ENCODE data around the gene GLIS1. TPM values are rescaled to one million over a fixed set of nuclear protein-coding genes. Genes with fewer than 3 reads are reported as not detected.

Gene GLIS1
- total and polyA plus RNA-seq, 2 experiments from 2014 or later: 0.22 to 0.61 TPM

GRCh38 chr1:53583868-53584776 lies 154.8 kb downstream of the GLIS1 start:
- Histone ChIP-seq H2AFZ (no peak overlapping the region), H3K4me3 (no peak overlapping the region), H4K20me1 (ENCODE audit: insufficient read depth) (no peaks in the 10 kb centered on the region), H3K9me2 (ENCODE audit: insufficient read depth) (no peaks in the 10 kb centered on the region), H3K27me3 (replicated peaks; ENCODE audit: insufficient read depth) (peaks cover 19% of the 10 kb centered on the region), H3K4me2 (ENCODE audit: unreplicated experiment) (no peak overlapping the region), H3K27ac (no peak overlapping the region), H3K9me3 (ENCODE audit: low read depth) (no peaks in the 10 kb centered on the region), H3K36me3 (ENCODE audit: low read depth) (no peaks in the 10 kb centered on the region), H3F3A (ENCODE audit: insufficient read depth) (no peaks in the 10 kb centered on the region), H3K79me2 (ENCODE audit: insufficient read depth) (no peaks in the 10 kb centered on the region), H3K4me1 (ENCODE audit: insufficient read depth) (no peaks in the 10 kb centered on the region), H3K9ac (no peak overlapping the region)
- in situ Hi-C loops (cut with MboI): no loop called here
- DNase-seq: no peak
- 59 to 62% methylated on average over 11 of the region's 11 CpGs for WGBS, 2 experiments (ENCODE audit: low coverage in 1 of 2, low lambda C conversion rate in 2 of 2, missing lambda C conversion rate in 2 of 2)
- no peak for TF ChIP-seq EZH2phosphoT487 (IDR thresholded peaks at IDR 0.05; ENCODE audit: insufficient read depth, low read depth)
- no peak for TF ChIP-seq EZH2 (IDR thresholded peaks at IDR 0.05; ENCODE audit: insufficient read depth, poor library complexity, severe bottlenecking)

- 56 to 63% methylated on average over 13 of the region's 13 CpGs for WGBS, 2 experiments (ENCODE audit: low coverage in 1 of 2, low lambda C conversion rate in 2 of 2, missing lambda C conversion rate in 2 of 2)
- DNase-seq: peak; percentile 61
- Histone ChIP-seq H3K9ac (no peak overlapping the region), H3K4me2 (ENCODE audit: unreplicated experiment) (no peak overlapping the region), H3K4me3 (no peak overlapping the region), H2AFZ (no peak overlapping the region), H3K27ac (no peak overlapping the region), H3K4me1 (ENCODE audit: insufficient read depth) (no peaks in the 10 kb centered on the region), H3K36me3 (ENCODE audit: low read depth) (no peaks in the 10 kb centered on the region), H4K20me1 (ENCODE audit: insufficient read depth) (no peaks in the 10 kb centered on the region), H3K9me2 (ENCODE audit: insufficient read depth) (no peaks in the 10 kb centered on the region), H3K79me2 (ENCODE audit: insufficient read depth) (no peaks in the 10 kb centered on the region), H3K9me3 (ENCODE audit: low read depth) (no peaks in the 10 kb centered on the region), H3F3A (ENCODE audit: insufficient read depth) (no peaks in the 10 kb centered on the region), H3K27me3 (replicated peaks; ENCODE audit: insufficient read depth) (peaks cover 19% of the 10 kb centered on the region)
- TF ChIP-seq EZH2phosphoT487 (IDR thresholded peaks at IDR 0.05; ENCODE audit: insufficient read depth, low read depth) (no peak), EZH2 (IDR thresholded peaks at IDR 0.05; ENCODE audit: insufficient read depth, poor library complexity, severe bottlenecking) (no peak)
- in situ Hi-C loops (cut with MboI): no loop called here
These were observed 155.7 kb downstream of the GLIS1 start for GRCh38 chr1:53583021-53583867.

GRCh38 chr1:53582211-53583020 lies 156.5 kb downstream of the GLIS1 start:
- no peaks in the 10 kb centered on the region for H3K9me3 ChIP-seq (ENCODE audit: low read depth)
- H3K36me3 ChIP-seq (ENCODE audit: low read depth): no peaks in the 10 kb centered on the region
- WGBS, 2 experiments (ENCODE audit: low coverage in 1 of 2, low lambda C conversion rate in 2 of 2, missing lambda C conversion rate in 2 of 2): 90 to 93% methylated on average over 8 of the region's 8 CpGs
- no peak for TF ChIP-seq EZH2 (IDR thresholded peaks at IDR 0.05; ENCODE audit: insufficient read depth, poor library complexity, severe bottlenecking)
- TF ChIP-seq EZH2phosphoT487 (IDR thresholded peaks at IDR 0.05; ENCODE audit: insufficient read depth, low read depth): no peak
- in situ Hi-C loops (cut with MboI): no loop called here
- no peaks in the 10 kb centered on the region for H3F3A ChIP-seq (ENCODE audit: insufficient read depth)
- H3K79me2 ChIP-seq (ENCODE audit: insufficient read depth): no peaks in the 10 kb centered on the region
- no peak overlapping the region for H3K9ac ChIP-seq
- no peak for DNase-seq
- no peak overlapping the region for H3K4me2 ChIP-seq (ENCODE audit: unreplicated experiment)
- no peaks in the 10 kb centered on the region for H3K4me1 ChIP-seq (ENCODE audit: insufficient read depth)
- H3K9me2 ChIP-seq (ENCODE audit: insufficient read depth): no peaks in the 10 kb centered on the region
- peaks cover 18% of the 10 kb centered on the region for H3K27me3 ChIP-seq (replicated peaks; ENCODE audit: insufficient read depth)
- H3K27ac ChIP-seq: no peak overlapping the region
- no peak overlapping the region for H3K4me3 ChIP-seq
- H4K20me1 ChIP-seq (ENCODE audit: insufficient read depth): no peaks in the 10 kb centered on the region
- H2AFZ ChIP-seq: no peak overlapping the region

GRCh38 chr1:53581476-53581875 lies 157.5 kb downstream of the GLIS1 start:
- peaks cover 8% of the 10 kb centered on the region for H3K27me3 ChIP-seq (replicated peaks; ENCODE audit: insufficient read depth)
- H3K9me3 ChIP-seq (ENCODE audit: low read depth): no peaks in the 10 kb centered on the region
- no peaks in the 10 kb centered on the region for H4K20me1 ChIP-seq (ENCODE audit: insufficient read depth)
- H3K27ac ChIP-seq: no peak overlapping the region
- H3K4me2 ChIP-seq (ENCODE audit: unreplicated experiment): no peak overlapping the region
- H3K4me3 ChIP-seq: no peak overlapping the region
- TF ChIP-seq EZH2 (IDR thresholded peaks at IDR 0.05; ENCODE audit: insufficient read depth, poor library complexity, severe bottlenecking): no peak
- TF ChIP-seq EZH2phosphoT487 (IDR thresholded peaks at IDR 0.05; ENCODE audit: insufficient read depth, low read depth): no peak
- no peaks in the 10 kb centered on the region for H3K9me2 ChIP-seq (ENCODE audit: insufficient read depth)
- no peak for DNase-seq
- no peak overlapping the region for H2AFZ ChIP-seq
- no peaks in the 10 kb centered on the region for H3K79me2 ChIP-seq (ENCODE audit: insufficient read depth)
- in situ Hi-C loops (cut with MboI): no loop called here
- H3F3A ChIP-seq (ENCODE audit: insufficient read depth): no peaks in the 10 kb centered on the region
- H3K9ac ChIP-seq: no peak overlapping the region
- no peaks in the 10 kb centered on the region for H3K4me1 ChIP-seq (ENCODE audit: insufficient read depth)
- H3K36me3 ChIP-seq (ENCODE audit: low read depth): no peaks in the 10 kb centered on the region
- 84 to 91% methylated on average over 4 of the region's 4 CpGs for WGBS, 2 experiments (ENCODE audit: low coverage in 1 of 2, low lambda C conversion rate in 2 of 2, missing lambda C conversion rate in 2 of 2)

Measured in GM23248 (cell line).